Fibroblast of the conjunctiva (primary cell): ENCODE results near the gene TMEM151B.
"Not testable (repeated sequence)": the region's sequence is repeated elsewhere in the genome, so short reads cannot be mapped to it uniquely, and the experiment has no call there.

ENCODE experiments used
- DNase-seq: peaks from one replicate; pipeline ENCODE4 v3.0.0-alpha.2; 2010; ENCODE audit warnings: low read depth

The TMEM151B gene

GRCh38 chr6:44333942-44334341 lies 63.7 kb downstream of the TMEM151B start:
- no peak for DNase-seq

- DNase-seq = no peak
These were observed 65.4 kb downstream of the TMEM151B start for GRCh38 chr6:44335631-44336030.

- peak; percentile 34 for DNase-seq
These were observed 68.2 kb downstream of the TMEM151B start for GRCh38 chr6:44338228-44339122.

GRCh38 chr6:44339301-44339700 lies 69.1 kb downstream of the TMEM151B start:
- DNase-seq = no peak

GRCh38 chr6:44339763-44340625 lies 69.7 kb downstream of the TMEM151B start:
- DNase-seq = no peak

GRCh38 chr6:44341095-44341890 lies 71.0 kb downstream of the TMEM151B start:
- DNase-seq = no peak

GRCh38 chr6:44342052-44342451 lies 71.8 kb downstream of the TMEM151B start:
- no peak for DNase-seq

- no peak for DNase-seq
These were observed 72.2 kb downstream of the TMEM151B start, which contains the start of gene SPATS1 for GRCh38 chr6:44342489-44342888. Gene SPATS1 (plus strand): TSS chr6:44342650. CDS start chr6:44343096, 446 bp downstream.

- not testable (repeated sequence) for DNase-seq
These were observed 76.6 kb downstream of the TMEM151B start for GRCh38 chr6:44346818-44347217.

GRCh38 chr6:44349904-44350649 lies 79.8 kb downstream of the TMEM151B start:
- DNase-seq = no peak

GRCh38 chr6:44350650-44350994 lies 80.4 kb downstream of the TMEM151B start:
- DNase-seq = not testable (repeated sequence)

GRCh38 chr6:44352259-44352658 lies 82.0 kb downstream of the TMEM151B start:
- no peak for DNase-seq

GRCh38 chr6:44353336-44353735 lies 83.1 kb downstream of the TMEM151B start:
- DNase-seq = no peak

GRCh38 chr6:44355640-44356039 lies 85.4 kb downstream of the TMEM151B start:
- DNase-seq = no peak

- no peak for DNase-seq
These were observed 86.2 kb downstream of the TMEM151B start for GRCh38 chr6:44356487-44356886.
